ENCODE measurements around the gene C12orf57.

The C12orf57 gene

DNA sequence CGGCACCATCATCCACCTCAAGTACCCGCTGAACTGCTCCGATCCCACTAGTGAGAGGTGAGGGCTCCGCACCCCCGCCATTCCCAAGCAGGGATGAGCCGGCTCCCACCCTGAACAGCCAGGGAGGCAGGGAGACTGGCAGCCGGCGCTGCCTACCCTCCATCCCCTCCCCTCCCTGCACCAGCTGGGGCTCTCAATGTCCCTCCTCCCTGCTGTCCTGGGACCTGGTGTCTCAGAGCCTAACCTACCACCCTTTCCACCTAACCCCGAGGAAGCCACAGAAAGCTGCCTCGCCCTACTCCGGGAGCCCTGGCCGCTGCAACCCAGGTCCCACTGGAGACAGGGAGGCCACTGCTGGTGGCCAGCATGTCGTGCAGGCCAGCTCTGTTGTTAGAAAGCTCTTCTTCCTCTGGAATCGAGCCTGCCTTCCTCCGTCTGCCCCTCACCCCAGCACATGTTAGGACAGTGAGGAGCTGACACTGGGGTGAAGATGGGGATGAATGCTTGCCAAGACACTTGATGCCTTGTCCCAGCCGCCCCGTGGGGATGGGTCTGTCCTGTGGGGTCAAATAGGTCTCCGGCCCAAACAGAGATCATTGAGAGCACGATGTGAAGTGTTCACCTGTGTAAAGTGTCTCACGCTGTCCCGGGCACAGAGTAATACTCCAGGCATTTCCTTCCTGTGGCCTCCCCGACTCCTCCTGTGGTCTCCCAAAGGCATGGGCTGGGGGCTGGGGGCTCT lies 8.5 kb downstream of the C12orf57 start:
- H3K4me3 ChIP-seq (ENCODE audit: low read depth, low read length), result no peak overlapping the region

DNA sequence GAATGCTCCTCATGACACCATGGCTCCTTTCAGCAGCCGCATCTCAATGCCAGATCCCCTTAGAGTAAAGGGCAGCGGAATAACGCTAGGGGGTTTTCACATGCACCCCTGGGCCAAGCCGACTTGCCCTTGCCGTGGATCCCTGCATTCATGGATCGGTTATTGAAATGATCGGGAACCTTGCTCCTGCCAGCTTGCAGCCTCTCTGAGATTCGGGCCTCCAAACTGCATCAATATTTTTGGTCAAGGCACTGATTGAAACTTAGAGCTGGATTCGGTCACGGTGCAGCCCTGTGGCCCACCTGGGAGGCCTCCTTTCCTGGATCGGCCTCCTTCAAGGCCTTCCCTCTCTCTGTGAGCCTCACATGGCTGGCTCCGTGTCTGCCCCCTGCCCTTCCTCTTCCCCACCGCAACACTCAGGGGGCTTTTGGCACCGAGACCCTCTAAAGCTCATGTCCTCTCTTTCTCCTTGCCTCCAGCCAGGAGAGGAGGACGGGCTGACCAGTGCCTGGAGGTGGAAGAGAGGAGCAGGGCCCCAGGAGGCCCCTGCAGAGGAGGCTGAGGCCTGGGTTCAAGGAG lies 9.1 kb downstream of the C12orf57 start:
- no peak overlapping the region for H3K4me3 ChIP-seq (ENCODE audit: low read depth, low read length)

DNA sequence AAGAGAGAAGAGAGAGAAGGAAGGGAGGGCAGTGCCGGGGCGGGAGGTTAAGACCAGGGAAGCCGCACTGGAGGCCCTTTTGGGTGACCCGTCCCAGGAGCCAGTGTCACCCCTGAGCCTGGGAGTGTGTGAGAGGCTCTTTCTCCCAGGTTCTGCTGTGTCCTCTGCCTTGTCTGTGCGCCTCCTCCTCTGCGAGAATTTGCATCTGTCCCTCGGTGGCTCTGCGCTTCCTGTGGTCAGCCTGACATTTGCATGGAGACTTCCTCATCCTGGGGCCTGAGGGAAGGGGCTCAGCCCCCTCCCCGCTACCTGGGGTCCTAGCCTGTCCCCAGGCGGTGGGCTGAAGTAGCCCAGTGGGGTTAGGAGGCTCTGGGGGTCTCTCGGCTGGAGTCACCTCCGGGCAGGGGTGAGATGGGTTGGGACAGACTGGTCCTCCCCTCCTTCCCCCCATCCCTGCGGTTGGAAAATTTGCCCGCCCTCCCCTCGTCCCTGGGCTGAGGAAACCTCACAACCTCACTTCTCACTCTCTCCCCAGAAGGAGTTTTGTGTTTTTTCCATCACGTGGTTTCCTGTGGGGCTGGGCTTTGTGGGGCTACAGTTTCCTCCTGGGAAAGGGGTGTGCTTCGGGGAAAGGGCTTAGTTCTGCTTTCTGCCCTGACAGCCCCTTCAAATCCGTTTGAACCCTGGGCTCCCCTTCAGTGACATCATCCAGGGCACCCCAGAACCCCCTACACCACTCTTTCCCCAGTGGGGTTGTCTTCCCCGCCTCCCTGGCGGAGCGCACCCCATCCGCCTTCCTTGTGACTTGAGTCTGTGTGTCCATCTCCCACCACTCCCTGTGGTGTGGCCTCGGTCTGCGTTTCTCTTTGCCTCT lies 9.9 kb downstream of the C12orf57 start:
- no peak overlapping the region for H3K4me3 ChIP-seq (ENCODE audit: low read depth, low read length)

DNA sequence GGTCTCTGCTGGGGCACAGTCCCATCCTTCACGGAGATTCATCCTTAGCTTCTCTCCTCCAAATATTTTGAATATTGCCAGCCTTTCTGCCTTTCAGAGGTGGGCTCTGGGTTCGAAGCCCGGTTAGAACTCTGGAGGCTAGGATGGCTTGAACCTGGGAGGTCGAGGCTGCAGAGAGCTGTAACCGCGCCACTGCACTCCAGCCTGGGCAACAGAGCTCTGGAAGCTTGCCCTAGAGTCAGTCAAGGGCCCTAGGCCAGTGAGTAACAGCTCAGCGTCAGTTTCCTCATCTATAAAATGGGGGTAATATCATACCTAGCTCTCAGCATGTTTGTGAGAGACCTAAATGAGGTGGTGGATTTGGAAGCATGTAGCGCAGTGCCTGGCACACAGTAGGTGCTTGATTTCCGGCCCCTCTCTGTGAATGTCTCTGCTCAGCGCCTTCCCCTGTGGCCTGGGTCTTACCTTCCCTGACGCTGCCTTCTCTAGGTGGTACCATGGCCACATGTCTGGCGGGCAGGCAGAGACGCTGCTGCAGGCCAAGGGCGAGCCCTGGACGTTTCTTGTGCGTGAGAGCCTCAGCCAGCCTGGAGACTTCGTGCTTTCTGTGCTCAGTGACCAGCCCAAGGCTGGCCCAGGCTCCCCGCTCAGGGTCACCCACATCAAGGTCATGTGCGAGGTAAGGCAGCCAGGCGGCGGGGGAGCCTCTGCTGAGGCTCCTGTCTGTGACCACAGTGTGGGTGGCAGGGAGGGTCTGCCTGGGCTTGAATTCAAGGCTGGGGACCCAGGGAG lies 10.7 kb downstream of the C12orf57 start:
- H3K4me3 ChIP-seq (ENCODE audit: low read depth, low read length), result no peak overlapping the region

DNA sequence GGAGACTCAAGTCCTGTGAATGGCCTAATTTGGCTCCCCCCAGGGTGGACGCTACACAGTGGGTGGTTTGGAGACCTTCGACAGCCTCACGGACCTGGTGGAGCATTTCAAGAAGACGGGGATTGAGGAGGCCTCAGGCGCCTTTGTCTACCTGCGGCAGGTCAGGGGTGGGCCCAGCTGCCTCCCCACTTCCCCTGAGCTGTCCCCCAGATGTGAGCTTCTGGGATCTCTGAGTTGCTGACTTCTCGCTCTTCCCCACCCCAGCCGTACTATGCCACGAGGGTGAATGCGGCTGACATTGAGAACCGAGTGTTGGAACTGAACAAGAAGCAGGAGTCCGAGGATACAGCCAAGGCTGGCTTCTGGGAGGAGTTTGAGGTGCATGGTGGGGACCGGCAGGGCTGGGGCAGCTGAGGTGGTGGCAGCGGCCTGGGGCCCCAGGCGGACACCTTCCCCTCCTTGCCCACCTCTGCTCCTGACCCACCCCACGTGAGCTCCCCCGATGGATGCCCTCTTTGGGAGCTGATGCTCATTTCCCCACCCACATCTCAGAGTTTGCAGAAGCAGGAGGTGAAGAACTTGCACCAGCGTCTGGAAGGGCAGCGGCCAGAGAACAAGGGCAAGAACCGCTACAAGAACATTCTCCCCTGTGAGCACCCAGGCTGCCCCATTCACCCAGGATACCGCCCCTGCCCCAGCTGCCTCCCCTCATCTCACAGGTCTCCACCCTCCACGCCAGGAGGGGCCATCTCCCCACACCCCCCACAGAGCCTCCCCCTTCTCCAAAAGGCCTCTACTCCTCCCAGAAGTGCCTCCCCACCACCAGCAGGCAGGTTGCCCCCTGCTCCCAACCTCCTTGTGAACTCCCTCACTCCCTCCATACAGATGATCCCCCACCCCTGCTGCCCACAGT lies 11.5 kb downstream of the C12orf57 start:
- H3K4me3 ChIP-seq (ENCODE audit: low read depth, low read length), result no peak overlapping the region

DNA sequence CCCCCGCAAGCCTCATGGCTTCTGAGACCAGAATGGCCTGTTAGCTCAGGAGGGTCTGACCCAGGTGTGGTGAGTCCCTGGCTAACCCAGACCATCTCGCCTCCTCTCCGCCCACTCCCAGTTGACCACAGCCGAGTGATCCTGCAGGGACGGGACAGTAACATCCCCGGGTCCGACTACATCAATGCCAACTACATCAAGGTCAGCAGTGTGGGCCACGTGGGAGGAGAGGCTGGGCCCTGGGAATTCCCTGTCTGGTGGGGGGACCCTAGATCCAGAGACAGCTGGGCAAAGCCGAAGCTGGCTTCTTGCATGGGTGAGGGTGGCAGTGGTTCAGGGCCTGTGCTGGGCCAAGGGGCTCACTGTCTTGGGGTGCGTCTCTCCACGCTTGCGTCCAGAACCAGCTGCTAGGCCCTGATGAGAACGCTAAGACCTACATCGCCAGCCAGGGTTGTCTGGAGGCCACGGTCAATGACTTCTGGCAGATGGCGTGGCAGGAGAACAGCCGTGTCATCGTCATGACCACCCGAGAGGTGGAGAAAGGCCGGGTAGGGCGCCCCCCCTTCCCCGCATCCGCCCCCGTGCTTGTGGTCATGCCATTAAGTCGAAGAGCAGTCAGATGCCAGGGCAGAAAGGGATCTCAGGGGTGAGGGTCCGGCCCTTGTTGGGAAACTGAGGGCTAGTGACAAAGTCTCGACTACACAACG lies 12.4 kb downstream of the C12orf57 start:
- no peak overlapping the region for H3K4me3 ChIP-seq (ENCODE audit: low read depth, low read length)

DNA sequence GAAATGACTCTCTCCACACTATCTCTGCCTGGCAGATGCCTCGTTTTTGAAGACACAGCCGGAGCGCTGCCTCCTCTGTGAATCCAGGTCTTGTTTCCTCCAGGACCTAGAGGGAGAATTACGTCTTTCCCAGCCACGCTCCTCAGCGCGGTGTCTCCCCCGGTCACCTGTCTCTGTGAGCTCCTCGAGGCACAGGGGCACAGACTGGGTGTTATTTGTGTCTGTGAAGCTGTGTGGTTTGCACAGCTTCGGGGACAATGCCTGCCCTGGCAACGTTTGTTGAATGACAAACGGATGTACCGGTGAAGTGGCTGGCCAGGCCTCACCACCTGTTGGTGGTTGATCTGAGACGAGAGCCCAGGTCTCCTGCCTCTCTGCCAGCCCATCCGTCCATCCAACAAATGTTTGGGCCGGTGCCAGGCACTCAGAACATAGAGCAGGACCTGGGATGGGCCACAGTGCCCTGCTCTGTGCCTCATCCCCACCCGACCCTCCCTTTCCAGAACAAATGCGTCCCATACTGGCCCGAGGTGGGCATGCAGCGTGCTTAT lies 13.4 kb downstream of the C12orf57 start:
- H3K4me3 ChIP-seq (ENCODE audit: low read depth, low read length), result no peak overlapping the region

DNA sequence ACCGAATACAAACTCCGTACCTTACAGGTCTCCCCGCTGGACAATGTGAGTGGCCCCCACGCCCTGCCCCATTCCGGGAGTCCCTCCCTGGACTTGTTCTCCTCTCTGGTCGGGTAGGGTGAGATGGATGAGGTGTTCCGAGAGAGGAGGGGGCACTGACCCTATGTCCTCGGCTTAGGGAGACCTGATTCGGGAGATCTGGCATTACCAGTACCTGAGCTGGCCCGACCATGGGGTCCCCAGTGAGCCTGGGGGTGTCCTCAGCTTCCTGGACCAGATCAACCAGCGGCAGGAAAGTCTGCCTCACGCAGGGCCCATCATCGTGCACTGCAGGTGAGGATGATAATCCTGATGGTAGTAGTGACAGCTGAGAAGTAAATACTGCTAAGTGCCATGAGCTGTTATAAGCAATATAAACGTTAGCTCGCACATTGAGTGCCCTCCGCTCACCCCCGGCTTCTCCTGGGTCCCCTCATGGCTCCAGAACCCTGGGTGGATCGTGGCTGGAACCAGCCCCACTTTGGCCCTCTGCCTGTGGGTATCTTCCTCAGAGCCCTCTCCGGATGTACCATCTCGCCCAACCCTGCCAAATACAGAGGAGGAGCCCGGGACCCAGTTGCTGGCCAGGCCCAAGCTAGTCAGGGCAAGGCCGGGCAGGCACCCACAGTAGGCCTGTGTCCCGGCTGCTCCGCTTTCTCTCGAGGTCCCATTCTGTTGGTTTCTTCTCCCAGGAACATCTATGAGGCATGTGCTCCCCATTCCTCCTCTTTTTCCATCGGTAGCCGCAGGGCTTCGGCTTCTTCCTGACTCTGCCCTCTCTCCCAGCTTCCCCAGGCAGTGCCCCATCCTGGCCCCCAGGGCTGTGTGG lies 14.2 kb downstream of the C12orf57 start:
- H3K4me3 ChIP-seq (ENCODE audit: low read depth, low read length), result no peak overlapping the region

DNA sequence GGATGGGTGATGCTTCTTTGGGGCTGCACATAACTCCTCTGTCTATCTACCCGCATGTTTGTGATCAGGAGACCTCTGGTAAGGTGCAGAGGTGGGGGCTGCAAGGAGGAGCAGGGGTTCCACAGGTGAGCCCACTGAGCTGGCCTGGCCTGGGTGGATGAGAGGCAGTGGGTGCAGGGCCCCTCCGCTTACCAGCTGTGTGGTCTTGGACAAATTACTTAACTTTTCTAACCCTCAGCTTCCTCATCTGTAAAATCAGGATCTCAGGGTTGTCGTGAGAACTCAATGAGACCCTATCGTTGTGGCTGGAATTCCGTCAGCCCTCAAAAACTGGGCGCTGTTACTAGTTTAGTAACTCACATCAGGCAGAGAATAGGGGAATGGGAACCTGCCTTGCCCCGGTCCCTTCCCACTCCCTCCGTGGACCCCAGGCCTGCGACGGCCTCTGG lies 14.8 kb downstream of the C12orf57 start:
- H3K4me3 ChIP-seq (ENCODE audit: low read depth, low read length), result no peak overlapping the region

DNA sequence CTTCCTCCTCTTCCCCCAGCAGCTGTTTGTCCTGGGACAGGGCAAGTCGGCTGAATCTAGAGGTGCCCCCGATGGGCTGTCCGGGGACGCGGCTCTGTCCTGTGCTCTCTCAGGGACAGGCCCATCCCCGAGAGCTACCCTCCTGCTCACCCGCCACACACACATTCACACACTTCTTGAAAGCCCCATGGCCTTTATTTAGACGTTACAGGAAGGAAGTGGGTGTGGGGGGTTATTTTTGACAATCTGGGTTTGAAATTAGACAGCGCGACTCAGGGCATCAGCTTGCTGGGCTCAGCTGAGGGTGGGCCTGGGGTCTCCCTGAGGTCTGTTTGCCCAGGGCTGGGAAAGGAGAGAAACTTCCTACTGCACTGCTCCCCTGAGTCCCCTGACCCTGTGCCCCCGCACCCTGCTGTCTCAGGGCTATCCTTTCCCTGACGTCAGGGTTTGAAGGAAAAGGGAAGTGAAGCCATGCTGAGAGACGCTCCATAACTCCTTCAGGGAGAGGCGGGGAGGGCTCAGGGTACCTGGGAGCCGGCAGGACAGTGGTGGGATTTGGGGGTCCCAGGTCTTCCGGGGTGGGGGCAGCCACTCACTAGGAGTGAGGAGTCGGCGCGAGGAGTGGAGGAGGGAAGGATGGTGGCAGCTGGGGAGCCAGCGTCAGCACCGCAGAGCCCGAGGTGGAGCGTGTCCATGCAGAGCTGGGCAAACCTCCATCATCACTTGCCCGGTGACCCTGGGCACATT lies 15.4 kb downstream of the C12orf57 start:
- H3K4me3 ChIP-seq (ENCODE audit: low read depth, low read length), result no peak overlapping the region

DNA sequence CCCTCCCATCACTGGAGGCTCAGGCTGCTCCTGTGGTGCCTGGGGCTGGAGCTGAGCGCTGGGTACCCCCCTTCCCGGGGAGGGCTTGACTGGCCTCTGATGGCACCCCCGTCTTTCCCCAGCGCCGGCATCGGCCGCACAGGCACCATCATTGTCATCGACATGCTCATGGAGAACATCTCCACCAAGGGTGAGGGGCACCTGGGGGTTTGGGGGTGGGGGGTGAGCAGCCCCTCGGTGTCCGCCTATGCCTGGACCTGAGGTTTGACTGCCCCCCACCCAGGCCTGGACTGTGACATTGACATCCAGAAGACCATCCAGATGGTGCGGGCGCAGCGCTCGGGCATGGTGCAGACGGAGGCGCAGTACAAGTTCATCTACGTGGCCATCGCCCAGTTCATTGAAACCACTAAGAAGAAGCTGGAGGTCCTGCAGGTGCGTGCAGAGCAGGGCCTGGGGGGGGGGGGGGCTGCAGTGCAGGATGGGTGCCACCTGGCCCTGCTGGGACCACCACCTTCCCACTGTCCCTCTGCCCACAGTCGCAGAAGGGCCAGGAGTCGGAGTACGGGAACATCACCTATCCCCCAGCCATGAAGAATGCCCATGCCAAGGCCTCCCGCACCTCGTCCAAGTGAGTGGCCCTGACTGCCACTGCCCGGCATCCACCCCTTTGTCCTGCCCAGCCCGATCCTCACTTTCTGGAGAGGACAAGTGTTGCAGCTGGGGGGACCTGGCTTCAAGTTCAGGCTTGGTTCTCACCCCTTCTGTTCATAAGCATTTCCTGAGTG lies 16.2 kb downstream of the C12orf57 start:
- no peak overlapping the region for H3K4me3 ChIP-seq (ENCODE audit: low read depth, low read length)

DNA sequence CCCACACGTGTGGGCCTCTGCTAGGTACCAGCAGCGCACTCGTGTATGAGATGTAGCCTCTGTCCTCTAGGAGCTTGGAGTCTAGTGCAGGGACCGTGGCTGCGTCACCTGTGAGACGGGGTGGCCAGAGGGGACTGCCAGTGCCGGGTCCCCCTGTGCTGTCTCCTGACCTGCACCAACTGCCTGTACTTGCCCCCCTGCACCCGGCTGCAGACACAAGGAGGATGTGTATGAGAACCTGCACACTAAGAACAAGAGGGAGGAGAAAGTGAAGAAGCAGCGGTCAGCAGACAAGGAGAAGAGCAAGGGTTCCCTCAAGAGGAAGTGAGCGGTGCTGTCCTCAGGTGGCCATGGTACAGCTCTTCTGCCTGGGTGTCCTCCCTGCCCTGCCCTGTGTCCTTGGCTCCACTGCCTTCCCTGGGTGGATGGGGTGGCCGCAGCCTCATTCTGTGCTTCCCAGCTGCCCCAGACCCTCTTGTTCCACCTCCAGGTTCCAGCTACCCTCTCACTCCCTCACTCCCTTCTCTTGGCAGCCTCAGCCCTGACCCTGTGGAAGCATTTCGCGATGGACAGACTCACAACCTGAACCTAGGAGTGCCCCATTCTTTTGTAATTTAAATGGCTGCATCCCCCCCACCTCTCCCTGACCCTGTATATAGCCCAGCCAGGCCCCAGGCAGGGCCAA lies 16.9 kb downstream of the C12orf57 start:
- no peak overlapping the region for H3K4me3 ChIP-seq (ENCODE audit: low read depth, low read length)

DNA sequence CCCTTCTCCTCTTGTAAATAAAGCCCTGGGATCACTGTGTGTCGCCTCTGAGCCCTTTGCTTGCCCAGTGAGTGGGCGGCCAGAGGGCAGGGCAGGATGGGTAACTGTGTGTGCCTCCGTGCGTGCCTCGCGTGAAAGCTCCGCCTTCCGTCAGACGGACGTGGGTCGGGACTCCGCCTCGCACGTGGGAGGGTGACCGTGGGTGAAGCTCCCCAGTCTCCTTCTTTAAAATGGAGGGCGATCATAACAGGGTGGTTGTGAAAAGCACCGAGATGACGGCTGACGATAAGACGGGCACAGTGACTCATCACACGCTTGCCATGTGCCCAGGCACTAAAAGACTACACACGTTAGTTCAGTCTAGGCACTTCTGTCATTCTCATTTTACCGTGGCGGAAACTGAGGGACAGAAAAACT lies 17.5 kb downstream of the C12orf57 start:
- H3K4me3 ChIP-seq (ENCODE audit: low read depth, low read length), result peak overlapping the region; percentile 89

DNA sequence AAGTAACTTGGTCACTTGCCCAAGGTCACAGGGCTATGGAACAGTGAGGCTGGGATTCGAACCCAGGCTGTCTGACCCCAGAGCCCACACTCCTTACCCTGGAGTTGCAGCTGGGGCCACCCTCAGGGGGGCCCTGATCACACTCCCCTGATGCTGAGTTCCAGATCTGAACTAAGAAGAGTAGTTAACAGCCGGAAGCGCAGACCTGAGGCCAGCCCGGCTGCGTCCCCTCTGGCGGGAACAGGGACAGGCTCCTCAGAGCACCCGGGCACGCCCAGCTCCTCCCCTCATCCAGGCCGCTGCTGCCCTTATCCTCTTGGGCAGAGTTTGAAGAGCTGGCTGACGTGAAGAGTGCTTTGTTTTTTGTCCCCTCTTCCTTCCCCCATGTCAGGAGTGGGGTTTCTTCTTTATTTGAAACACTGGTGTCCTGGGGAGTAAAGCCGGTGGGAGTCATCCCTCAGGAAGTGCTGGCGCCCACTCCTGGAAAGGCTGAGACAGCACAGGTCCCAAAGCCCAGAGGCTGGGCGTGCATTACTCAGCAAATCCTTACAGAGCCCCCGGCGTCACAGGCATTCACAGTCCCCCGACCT lies 18.0 kb downstream of the C12orf57 start:
- H3K4me3 ChIP-seq (ENCODE audit: low read depth, low read length), result peak overlapping the region; percentile 89

DNA sequence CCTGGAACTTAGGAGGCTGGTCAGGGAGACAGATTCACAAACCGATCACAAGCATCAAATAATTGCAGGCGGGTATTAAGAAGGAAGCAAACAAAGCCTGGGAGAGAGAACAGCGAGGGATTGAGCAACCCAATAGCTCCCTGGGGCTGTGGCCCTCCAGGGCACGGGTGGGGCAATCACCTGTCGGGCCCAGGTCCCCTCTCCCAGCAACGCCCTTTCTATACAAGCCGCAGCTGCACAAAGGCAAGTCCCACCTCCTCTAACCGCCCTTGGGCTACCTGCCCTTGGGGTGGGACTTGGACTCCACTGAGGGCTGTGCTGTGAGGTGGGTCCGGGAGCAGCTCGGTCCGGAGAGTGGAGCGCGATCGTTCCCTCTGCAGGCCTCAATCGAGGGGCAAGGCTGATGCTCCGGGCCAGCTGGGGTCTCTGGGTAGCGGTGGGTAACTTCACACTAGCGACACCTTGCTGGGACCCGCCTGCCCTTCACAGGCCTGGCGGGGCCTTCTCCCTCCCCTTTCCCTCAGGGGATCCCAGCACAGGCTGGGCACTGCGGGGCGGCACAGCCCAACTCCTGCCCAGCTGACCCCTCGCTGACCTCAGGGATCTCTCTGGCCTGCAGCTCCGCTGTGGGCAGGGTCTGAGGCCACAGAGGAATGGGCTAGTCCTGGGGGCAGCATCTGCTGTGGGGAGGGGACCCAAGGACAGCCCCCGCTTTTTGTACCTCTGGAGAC lies 18.6 kb downstream of the C12orf57 start:
- H3K4me3 ChIP-seq (ENCODE audit: low read depth, low read length), result peak overlapping the region; percentile 89
